ENCODE results near the gene AMBP. TPM values are rescaled to one million over a fixed set of nuclear protein-coding genes. Genes with fewer than 3 reads are reported as not detected.

The AMBP gene
- total RNA-seq (2021; fragmentation: NEBNext Ultra II Directional; extraction: Animal tissue kit (Norgen Biotek cat#: 25700)), result not detected
- long read RNA-seq, result 0 reads

- Mint-ChIP-seq H3K4me1 (ENCODE audit: low read depth) (peaks cover 5% of the 10 kb centered on the region; the same call in 1 of the 2 replicates), H3K27me3 (ENCODE audit: insufficient read depth) (peaks cover 38% of the 10 kb centered on the region), H3K27ac (no peak within 1 kb of the TSS), H3K9me3 (no peaks in the 10 kb centered on the region), H3K4me3 (no peak within 1 kb of the TSS), H3K36me3 (ENCODE audit: low read depth) (no peaks in the 10 kb centered on the region)
- TF ChIP-seq CTCF (IDR thresholded peaks at IDR 0.05), result no peak
- no peak for DNase-seq
These were observed at the start of gene AMBP for GRCh38 chr9:114078021-114078780. TSS of gene AMBP (minus strand) at chr9:114078300. CDS start at chr9:114078209, 91 bp downstream.

GRCh38 chr9:114126247-114127060 is 48.4 kb upstream of the AMBP start:
- no peak overlapping the region for H3K27ac Mint-ChIP-seq
- TF ChIP-seq CTCF (IDR thresholded peaks at IDR 0.05), result no peak
- no peak overlapping the region for H3K4me3 Mint-ChIP-seq
- H3K36me3 Mint-ChIP-seq (ENCODE audit: low read depth), result 0 out of 2 replicates have a peak, but pooled peaks cover 4% of the 10 kb centered on the region
- DNase-seq, result no peak
- H3K9me3 Mint-ChIP-seq, result peaks cover 10% of the 10 kb centered on the region
- peaks cover 42% of the 10 kb centered on the region for H3K27me3 Mint-ChIP-seq (ENCODE audit: insufficient read depth)
- H3K4me1 Mint-ChIP-seq (ENCODE audit: low read depth), result no peaks in the 10 kb centered on the region

GRCh38 chr9:114125476-114126013 is 47.4 kb upstream of the AMBP start:
- Mint-ChIP-seq H3K9me3 (peaks cover 10% of the 10 kb centered on the region), H3K27me3 (ENCODE audit: insufficient read depth) (peaks cover 39% of the 10 kb centered on the region), H3K36me3 (ENCODE audit: low read depth) (0 out of 2 replicates have a peak, but pooled peaks cover 4% of the 10 kb centered on the region), H3K4me1 (ENCODE audit: low read depth) (no peaks in the 10 kb centered on the region), H3K27ac (no peak overlapping the region), H3K4me3 (no peak overlapping the region)
- DNase-seq, result no peak
- TF ChIP-seq CTCF (IDR thresholded peaks at IDR 0.05), result no peak

- H3K36me3 Mint-ChIP-seq (ENCODE audit: low read depth), result 0 out of 2 replicates have a peak, but pooled peaks cover 4% of the 10 kb centered on the region
- H3K4me3 Mint-ChIP-seq, result no peak overlapping the region
- no peak for TF ChIP-seq CTCF (IDR thresholded peaks at IDR 0.05)
- no peak for DNase-seq
- peaks cover 10% of the 10 kb centered on the region for H3K9me3 Mint-ChIP-seq
- H3K27ac Mint-ChIP-seq, result no peak overlapping the region
- peaks cover 40% of the 10 kb centered on the region for H3K27me3 Mint-ChIP-seq (ENCODE audit: insufficient read depth)
- H3K4me1 Mint-ChIP-seq (ENCODE audit: low read depth), result no peaks in the 10 kb centered on the region
These were observed 46.8 kb upstream of the AMBP start for GRCh38 chr9:114124666-114125475.

- DNase-seq, result no peak
- no peak for TF ChIP-seq CTCF (IDR thresholded peaks at IDR 0.05)
- H3K4me3 Mint-ChIP-seq, result no peak overlapping the region
- no peaks in the 10 kb centered on the region for H3K4me1 Mint-ChIP-seq (ENCODE audit: low read depth)
- peaks cover 40% of the 10 kb centered on the region for H3K27me3 Mint-ChIP-seq (ENCODE audit: insufficient read depth)
- H3K27ac Mint-ChIP-seq, result no peak overlapping the region
- peaks cover 10% of the 10 kb centered on the region for H3K9me3 Mint-ChIP-seq
- 0 out of 2 replicates have a peak, but pooled peaks cover 4% of the 10 kb centered on the region for H3K36me3 Mint-ChIP-seq (ENCODE audit: low read depth)
These were observed 46.0 kb upstream of the AMBP start for GRCh38 chr9:114124138-114124537.

All from HFFc6 (cell line).